KG1 (cell line): ENCODE data around the gene AKNAD1.

Source experiments
- DNase-seq: peaks from one replicate; lab custom pipeline; 2025; lab: John Stamatoyannopoulos, UW

The AKNAD1 gene

DNA sequence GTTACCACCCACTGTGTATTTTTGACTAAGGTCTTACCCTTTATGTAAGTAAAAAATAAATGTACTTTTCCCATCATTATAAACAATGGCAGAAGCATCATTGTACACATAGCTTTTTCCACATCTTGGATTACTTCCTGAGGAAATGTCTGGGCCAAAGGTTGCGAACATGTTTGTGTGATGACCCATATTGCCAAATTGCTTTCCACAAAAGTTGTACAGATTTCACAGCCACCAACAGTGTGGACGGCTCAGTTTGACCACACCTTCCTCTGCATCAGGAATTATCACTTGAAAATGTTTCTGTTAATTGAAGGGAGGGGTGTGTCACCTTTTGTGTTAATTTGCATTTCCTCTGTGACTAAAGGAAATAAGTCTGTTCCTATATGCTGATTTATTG lies 25.7 kb downstream of the AKNAD1 start:
- DNase-seq: no peak

DNA sequence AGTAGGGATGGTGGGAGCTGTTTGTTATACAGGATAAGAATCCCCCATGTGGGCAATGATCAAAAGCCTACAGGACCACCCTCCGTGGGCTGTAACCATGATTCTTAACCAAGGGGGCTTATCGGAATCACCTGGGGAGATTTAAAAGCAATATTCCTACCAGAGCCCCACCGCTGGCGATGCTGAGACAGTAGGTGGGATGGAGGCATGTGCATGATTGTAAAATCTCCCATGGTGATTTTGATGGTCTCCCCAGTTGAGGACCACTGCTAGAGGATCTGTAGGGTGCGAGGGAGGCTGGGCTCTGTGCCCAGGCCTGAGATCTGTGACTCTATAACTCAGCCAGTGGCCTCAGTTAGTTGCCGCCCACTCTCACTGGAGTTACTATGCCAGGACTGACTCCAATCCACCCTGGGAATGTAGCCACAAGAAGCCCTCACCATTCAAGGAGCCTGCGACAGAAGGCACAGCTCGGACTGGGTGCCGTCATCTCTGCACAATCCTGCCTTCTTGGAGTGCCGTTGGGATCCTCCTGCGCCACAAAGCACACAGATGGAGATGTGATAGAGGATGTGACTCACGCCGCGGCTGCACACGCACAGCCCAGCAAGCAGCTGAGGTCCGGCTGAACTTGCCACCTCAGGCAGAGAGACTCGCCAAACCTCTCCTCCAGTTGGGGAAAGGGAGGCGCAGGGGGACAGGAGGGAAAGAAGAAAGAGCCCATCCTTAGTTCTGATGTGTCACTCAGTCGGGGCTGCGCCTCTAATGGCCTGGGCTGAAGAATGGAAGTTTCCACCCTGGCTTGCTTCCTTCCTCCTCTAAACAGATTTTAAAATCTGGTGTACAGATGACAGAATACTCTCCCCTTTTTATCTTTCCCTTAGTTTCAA lies 26.5 kb downstream of the AKNAD1 start:
- DNase-seq: no peak

GRCh38 chr1:108829498-108829916 lies 27.4 kb downstream of the AKNAD1 start:
- DNase-seq: no peak

DNA sequence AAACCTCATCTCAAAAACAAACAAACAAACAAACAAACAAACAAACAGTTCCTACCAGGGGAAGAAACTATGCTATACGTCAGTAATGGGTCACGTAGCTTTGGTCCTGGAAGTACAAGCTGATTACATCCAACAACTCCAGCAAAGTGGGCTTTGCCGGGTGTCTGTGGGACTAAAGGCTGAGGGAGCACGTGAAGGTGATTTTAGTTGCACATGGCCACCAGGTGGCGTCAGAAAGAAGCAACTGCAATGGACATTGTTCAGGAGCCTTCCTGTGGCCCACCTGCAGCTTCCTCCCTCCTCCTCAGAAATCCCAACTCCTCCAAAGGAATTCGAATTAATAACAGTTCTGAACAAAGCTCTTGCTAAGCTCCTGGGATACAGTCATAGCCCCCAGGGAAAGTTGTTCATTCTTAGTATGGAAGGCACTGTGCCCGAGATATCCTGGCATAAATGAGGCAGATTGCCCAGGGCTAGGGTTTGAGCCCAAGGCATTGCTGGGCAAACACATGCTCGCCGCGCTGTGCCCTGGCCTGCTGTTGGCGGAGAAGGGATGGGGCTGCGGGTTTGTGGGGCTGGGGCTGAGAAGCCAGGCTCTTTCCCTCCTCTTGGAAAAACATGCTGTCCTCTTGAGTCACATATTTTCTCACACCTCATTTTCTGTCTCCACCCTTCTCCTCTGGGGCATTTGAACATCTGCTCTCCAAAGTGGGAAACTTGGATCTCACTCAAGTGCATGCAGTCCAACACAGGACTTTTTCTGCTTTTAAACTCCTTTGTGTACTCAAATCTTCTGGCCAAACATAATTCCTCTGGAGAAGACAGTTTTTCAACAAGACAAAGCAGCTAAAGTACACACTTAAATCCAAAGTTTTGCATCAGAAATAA lies 28.6 kb downstream of the AKNAD1 start:
- DNase-seq: peak; percentile 49

DNA sequence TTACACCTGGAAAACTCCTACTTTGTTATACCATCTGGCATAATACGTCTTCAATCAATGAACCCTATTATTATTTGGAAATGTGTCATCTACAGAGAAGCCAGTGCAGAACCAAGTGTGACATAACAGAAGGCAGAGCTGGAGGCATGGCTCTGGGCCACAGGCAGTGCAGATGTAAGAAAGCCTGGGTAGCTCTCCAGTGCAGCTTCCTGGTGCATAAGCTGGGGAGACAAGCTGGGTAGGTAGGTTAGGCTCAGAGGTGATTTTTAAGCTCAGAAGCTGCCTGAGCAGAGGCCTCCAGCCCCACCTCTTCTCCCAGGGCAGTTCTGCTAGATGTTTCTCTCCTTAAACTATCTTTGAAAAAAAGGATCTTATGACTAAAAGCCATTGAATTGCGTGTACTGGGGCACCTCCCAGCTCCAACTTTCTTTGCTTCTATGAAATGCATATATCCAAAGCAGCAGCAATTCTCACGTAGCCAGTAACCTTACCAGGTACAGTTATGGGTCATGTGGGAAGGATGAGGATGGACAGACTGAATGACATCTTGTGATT lies 30.7 kb downstream of the AKNAD1 start:
- no peak for DNase-seq

- no peak for DNase-seq
These were observed 32.8 kb downstream of the AKNAD1 start for GRCh38 chr1:108824051-108824450.

DNA sequence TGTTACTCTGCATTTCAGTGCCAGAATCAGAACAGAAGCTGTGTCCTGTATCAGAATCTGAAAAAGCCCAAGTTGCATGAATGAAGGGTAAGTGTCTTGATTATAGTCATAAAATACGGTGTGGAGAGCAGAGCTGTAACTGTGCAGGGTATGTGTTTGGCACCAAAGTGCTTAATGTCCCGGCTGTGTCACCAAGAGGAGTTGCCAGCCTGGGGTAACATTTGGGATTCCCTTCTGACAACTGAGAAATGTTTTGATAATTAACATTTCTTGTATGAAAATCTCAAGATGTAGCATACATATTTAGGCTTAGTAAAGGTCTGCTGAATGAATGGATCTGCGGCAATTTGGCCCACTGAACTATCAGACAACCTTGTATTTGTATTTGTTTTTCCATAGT lies 33.3 kb downstream of the AKNAD1 start:
- DNase-seq: no peak

GRCh38 chr1:108819878-108820277 lies 37.0 kb downstream of the AKNAD1 start:
- no peak for DNase-seq

DNA sequence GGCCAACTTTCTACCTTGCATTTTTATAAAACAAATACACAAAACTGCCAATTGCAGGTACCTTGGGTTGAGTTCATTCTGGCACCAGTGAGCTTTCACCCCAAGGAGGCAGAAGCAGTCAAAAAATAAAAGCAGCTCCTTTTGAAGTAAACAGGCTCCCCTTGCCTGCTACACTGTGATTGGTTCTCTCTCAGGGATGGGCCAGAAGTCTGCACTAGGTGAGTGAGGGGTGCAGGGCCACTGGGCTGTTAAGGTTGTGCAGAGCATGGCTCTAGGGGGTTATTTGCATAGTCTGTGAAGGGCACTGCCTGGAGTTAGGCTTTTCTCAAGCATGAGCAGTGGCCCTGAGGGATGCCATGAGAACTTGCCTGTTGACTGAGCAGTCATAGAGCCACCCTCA lies 39.1 kb downstream of the AKNAD1 start:
- DNase-seq: no peak

DNA sequence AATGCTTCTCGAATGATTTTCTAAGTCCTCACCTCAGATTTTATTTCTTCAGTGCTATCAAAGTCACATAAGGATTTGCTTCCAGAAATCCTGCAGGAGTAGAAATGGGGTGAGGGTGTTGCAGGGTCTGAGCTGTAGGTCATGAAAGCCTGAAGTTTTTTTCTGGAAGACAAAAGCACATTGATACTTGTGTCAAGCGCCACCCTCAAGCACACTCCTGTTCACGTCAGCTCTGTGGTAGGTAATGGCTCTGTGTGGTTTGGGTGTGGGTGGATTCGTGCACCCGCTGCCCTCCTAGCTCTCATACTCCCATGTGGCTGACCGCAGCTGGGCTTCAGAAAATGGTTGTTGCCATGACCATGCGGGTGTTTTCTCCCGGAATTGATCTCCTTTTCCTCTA lies 39.9 kb downstream of the AKNAD1 start:
- no peak for DNase-seq

DNA sequence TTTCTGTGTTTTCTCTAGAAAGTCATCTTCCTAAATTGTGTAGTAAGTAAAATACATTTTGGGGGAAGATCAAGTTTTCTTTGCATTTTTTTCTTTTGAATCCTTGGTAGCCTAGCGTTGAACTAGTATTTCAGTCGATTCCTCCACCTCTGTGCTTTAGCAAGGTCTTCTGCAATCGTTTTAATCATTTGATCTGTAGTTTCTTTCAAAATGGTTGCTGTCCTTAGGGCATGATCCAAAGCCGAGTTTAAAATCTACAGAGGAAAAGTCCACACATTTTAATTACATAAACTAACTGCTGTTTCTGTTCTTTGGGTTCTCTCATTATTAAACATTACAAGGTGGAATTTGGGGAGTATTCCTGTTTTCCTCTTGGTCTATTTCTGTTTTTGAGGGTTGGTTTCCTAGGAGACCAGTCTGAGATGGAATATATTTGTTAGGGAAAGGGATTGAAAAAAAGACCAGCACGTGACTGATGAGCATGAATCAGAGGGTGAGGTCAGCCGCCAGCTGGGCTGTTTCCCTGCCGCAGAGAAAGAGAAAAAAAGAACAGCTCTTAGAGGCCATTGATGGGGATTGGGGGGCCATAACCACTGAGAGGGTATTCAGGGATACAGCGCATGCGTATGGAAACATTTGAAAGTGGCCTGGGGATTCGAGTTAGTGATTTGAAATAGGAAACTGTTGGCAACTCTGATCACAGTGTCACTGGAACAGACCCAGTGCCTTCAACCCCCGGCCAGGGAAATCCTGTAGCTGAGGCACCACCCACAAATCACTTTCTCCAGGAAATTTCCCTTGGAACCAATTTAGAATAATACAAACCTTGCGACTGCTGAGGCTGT lies 40.6 kb downstream of the AKNAD1 start:
- DNase-seq: no peak

DNA sequence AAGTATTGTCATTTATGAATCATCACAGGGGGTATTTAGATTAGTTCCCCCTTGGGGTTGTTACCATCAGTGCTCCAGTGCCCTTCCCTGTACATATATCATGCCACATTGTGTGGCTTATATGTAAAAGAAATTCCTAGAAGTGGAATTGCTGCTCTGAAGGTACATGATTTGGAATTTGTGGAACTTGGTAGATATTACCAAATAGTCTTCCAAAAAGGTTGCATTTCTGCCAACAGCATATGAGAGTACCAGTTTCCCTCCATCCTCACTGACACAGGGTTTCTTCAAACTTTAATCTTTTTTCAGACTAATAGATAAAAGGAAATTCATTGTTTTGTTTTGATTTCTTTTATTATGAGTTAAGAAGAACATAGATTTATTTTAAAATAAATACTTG lies 41.3 kb downstream of the AKNAD1 start:
- DNase-seq: no peak

GRCh38 chr1:108814343-108815125 lies 42.4 kb downstream of the AKNAD1 start:
- DNase-seq: no peak

GRCh38 chr1:108813326-108813725 lies 43.6 kb downstream of the AKNAD1 start:
- DNase-seq: no peak

GRCh38 chr1:108811611-108812010 lies 45.3 kb downstream of the AKNAD1 start:
- no peak for DNase-seq

DNA sequence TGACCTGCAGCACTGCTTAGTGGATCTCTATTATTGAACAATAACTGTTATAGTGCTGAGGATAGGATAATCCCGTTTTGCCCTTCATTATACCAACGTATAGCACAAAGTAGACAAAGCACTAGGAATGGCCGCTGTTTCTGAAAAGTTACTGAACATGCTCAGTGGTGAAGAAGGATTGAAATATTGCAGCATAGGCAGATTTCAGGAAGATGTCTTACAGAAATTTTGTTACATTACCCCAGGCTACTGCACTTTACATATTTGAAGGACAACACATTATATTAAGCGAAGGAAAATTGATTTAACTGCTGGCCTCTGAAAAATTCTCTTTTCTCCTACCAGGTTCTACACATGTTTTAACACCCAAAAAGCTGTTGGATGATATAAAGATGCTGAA lies 48.5 kb downstream of the AKNAD1 start:
- DNase-seq: no peak

DNA sequence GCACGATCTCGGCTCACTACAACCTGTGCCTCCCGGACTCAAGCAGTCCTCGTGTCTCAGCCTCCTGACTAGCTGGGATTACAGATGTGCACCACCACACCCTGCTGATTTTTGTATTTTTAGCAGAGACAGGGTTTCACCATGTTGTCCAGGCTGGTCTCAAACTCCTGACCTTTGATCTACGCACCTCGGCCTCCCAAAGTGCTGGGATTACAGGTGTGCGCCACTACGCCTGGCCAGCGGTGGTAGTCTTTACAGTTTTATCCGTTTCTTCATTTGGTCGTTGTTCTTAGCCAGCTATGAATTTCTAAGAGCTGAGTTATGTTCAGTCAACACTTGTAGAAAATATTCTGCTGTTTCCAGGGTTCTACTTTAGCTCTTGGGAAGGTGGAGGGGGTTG lies 53.3 kb downstream of the AKNAD1 start:
- DNase-seq: no peak

- no peak for DNase-seq
These were observed 55.8 kb downstream of the AKNAD1 start for GRCh38 chr1:108801101-108801500.

- DNase-seq: no peak
These were observed 57.9 kb downstream of the AKNAD1 start for GRCh38 chr1:108799001-108799400.

DNA sequence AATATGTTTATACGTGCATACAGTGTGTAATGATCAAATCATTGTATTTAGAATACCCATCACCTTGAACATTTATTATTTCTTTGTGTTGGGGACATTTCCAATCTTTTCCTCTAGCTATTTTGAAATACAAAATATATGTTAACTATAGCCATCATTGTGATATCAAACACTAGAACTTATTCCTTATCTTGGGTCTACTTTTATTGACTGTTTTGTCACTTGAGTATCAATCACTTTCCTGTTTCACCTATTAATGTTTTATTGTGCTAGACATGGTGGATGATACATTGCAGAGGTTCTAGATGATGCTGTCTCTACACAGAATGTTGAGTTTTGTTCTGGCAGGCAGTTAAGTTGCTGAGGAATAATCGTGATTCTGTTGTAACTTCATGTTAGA lies 64.5 kb downstream of the AKNAD1 start:
- no peak for DNase-seq

DNA sequence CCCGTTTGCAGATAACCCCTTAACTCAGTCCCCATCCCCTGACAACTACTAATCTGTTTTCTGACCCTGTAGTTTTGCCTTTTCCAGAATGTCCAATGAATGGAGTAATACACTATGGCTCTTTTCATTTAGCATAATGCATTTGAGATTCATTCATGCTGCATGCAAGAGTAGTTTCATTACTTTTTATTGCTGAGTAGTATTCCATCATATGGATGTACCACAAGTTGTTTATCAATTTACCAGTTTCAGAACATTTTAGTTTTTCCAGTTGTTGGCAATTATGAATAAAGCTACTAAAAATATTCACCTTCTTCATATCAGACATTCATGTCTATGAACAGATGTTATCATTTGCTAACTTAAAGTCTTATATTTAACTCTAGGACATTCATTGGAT lies 65.1 kb downstream of the AKNAD1 start:
- DNase-seq: no peak
